Measurements from ENCODE around the gene SYNE1.

The SYNE1 gene

GRCh38 chr6:152117156-152118133 is 519.7 kb downstream of the SYNE1 start:
- Histone ChIP-seq H3K27ac (ENCODE audit: low read depth, low read length) (no peak overlapping the region), H3K4me2 (ENCODE audit: low read depth, low read length, poor library complexity, severe bottlenecking) (no peak overlapping the region), H3K27me3 (ENCODE audit: low read length) (no peaks in the 10 kb centered on the region), H2AFZ (ENCODE audit: low read depth, low read length, severe bottlenecking) (no peak overlapping the region), H3K9ac (ENCODE audit: low read length) (no peak overlapping the region), H4K20me1 (ENCODE audit: low read depth, low read length) (no peaks in the 10 kb centered on the region), H3K9me3 (ENCODE audit: insufficient read depth, low read length) (no peaks in the 10 kb centered on the region), H3K4me3 (ENCODE audit: insufficient read depth, low read length, poor library complexity, severe bottlenecking) (no peak overlapping the region), H3K79me2 (ENCODE audit: insufficient read depth, low read length) (no peaks in the 10 kb centered on the region), H3K9me2 (replicated peaks; ENCODE audit: insufficient read depth, low read length) (no peaks in the 10 kb centered on the region), H3K36me3 (ENCODE audit: low read length) (peaks cover 11% of the 10 kb centered on the region), H3F3A (ENCODE audit: insufficient read depth) (no peaks in the 10 kb centered on the region)
- no peak for TF ChIP-seq EZH2phosphoT487 (conservative IDR thresholded peaks at IDR 0.05; ENCODE audit: low read length)
- TF ChIP-seq, protein P1, sequence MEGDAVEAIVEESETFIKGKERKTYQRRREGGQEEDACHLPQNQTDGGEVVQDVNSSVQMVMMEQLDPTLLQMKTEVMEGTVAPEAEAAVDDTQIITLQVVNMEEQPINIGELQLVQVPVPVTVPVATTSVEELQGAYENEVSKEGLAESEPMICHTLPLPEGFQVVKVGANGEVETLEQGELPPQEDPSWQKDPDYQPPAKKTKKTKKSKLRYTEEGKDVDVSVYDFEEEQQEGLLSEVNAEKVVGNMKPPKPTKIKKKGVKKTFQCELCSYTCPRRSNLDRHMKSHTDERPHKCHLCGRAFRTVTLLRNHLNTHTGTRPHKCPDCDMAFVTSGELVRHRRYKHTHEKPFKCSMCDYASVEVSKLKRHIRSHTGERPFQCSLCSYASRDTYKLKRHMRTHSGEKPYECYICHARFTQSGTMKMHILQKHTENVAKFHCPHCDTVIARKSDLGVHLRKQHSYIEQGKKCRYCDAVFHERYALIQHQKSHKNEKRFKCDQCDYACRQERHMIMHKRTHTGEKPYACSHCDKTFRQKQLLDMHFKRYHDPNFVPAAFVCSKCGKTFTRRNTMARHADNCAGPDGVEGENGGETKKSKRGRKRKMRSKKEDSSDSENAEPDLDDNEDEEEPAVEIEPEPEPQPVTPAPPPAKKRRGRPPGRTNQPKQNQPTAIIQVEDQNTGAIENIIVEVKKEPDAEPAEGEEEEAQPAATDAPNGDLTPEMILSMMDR (IDR thresholded peaks at IDR 0.05; ENCODE audit: insufficient read depth, low read length, poor library complexity, severe bottlenecking): no peak

GRCh38 chr6:152112491-152113261 is 524.5 kb downstream of the SYNE1 start:
- Histone ChIP-seq H4K20me1 (ENCODE audit: low read depth, low read length) (no peaks in the 10 kb centered on the region), H3K4me2 (ENCODE audit: low read depth, low read length, poor library complexity, severe bottlenecking) (no peak overlapping the region), H3F3A (ENCODE audit: insufficient read depth) (no peaks in the 10 kb centered on the region), H3K27me3 (ENCODE audit: low read length) (no peaks in the 10 kb centered on the region), H3K27ac (ENCODE audit: low read depth, low read length) (no peak overlapping the region), H3K36me3 (ENCODE audit: low read length) (no peaks in the 10 kb centered on the region), H3K9me3 (ENCODE audit: insufficient read depth, low read length) (no peaks in the 10 kb centered on the region), H3K79me2 (ENCODE audit: insufficient read depth, low read length) (no peaks in the 10 kb centered on the region), H3K9me2 (replicated peaks; ENCODE audit: insufficient read depth, low read length) (no peaks in the 10 kb centered on the region), H3K4me3 (ENCODE audit: insufficient read depth, low read length, poor library complexity, severe bottlenecking) (no peak overlapping the region), H3K9ac (ENCODE audit: low read length) (no peak overlapping the region), H2AFZ (ENCODE audit: low read depth, low read length, severe bottlenecking) (no peak overlapping the region)
- TF ChIP-seq, protein P1 (IDR thresholded peaks at IDR 0.05; ENCODE audit: insufficient read depth, low read length, poor library complexity, severe bottlenecking): no peak
- TF ChIP-seq EZH2phosphoT487 (conservative IDR thresholded peaks at IDR 0.05; ENCODE audit: low read length): no peak

- no peak for TF ChIP-seq EZH2phosphoT487 (conservative IDR thresholded peaks at IDR 0.05; ENCODE audit: low read length)
- TF ChIP-seq, protein P1 (IDR thresholded peaks at IDR 0.05; ENCODE audit: insufficient read depth, low read length, poor library complexity, severe bottlenecking): no peak
- Histone ChIP-seq H4K20me1 (ENCODE audit: low read depth, low read length) (no peaks in the 10 kb centered on the region), H3F3A (ENCODE audit: insufficient read depth) (no peaks in the 10 kb centered on the region), H3K9ac (ENCODE audit: low read length) (no peak overlapping the region), H3K4me2 (ENCODE audit: low read depth, low read length, poor library complexity, severe bottlenecking) (no peak overlapping the region), H3K79me2 (ENCODE audit: insufficient read depth, low read length) (no peaks in the 10 kb centered on the region), H3K36me3 (ENCODE audit: low read length) (no peaks in the 10 kb centered on the region), H3K9me2 (replicated peaks; ENCODE audit: insufficient read depth, low read length) (no peaks in the 10 kb centered on the region), H3K27ac (ENCODE audit: low read depth, low read length) (no peak overlapping the region), H3K9me3 (ENCODE audit: insufficient read depth, low read length) (no peaks in the 10 kb centered on the region), H3K27me3 (ENCODE audit: low read length) (no peaks in the 10 kb centered on the region), H2AFZ (ENCODE audit: low read depth, low read length, severe bottlenecking) (no peak overlapping the region), H3K4me3 (ENCODE audit: insufficient read depth, low read length, poor library complexity, severe bottlenecking) (no peak overlapping the region)
Measured at GRCh38 chr6:152110886-152111820, 526.0 kb downstream of the SYNE1 start.

Measured in SU-DHL-6 (cell line).